H1 (cell line): Measurements from ENCODE around the gene HEXIM2. TPM values are rescaled to one million over a fixed set of nuclear protein-coding genes. Genes with fewer than 3 reads are reported as not detected.

Experiments
- RXRA ChIP-seq: IDR thresholded peaks from 2 replicates; pipeline ENCODE4 v1.6.1; 2011; ENCODE audit warnings: low read depth, mild to moderate bottlenecking, low read length, moderate library complexity; ENCODE audit not compliant: insufficient read depth
- SP4 ChIP-seq: IDR thresholded peaks from 2 replicates; pipeline ENCODE4 v1.6.1; 2012; ENCODE audit warnings: low read length, inconsistent platforms
- SUZ12 ChIP-seq: fragments of 200-600 bp; sonication (generic); IDR thresholded peaks from 2 replicates; pipeline ENCODE4 v1.6.1; 2012; ENCODE audit warnings: mild to moderate bottlenecking, inconsistent platforms, low read length, moderate library complexity, mixed read lengths
- polyA plus RNA-seq, 7 experiments: library from polyadenylated mRNA; depleted of rRNA in 3 of 7; stranded (reverse) in 5 of 7; unstranded in 2 of 7; fragments of >200 nt in 5 of 7; fragments of 200-250 nt in 2 of 7; gene quantifications; 1 replicate in 5 of 7; 2 replicates in 1 of 7; 4 replicates in 1 of 7; pipeline versions ENCODE4 v1.2.1 to v1.2.3, GENCODE V29; 2011 to 2013; ENCODE audit warnings: missing spikeins in 2 of 7, mixed read lengths in 2 of 7
- total RNA-seq: library from RNA; stranded (reverse); fragmentation: NEBNext Ultra II Directional; extraction: Animal tissue kit (Norgen Biotek cat#: 25700); gene quantifications from 2 replicates; pipeline ENCODE4 v1.2.1, GENCODE V29; 2021
- TF ChIP-seq, protein P1 (sequence below): fragments of 300-600 bp; sonication (generic); IDR thresholded peaks from 2 replicates; pipeline ENCODE4 v1.7.1; 2012; ENCODE audit warnings: low read length, moderate library complexity, mild to moderate bottlenecking, inconsistent platforms; ENCODE audit not compliant: insufficient replicate concordance

The HEXIM2 gene
- total and polyA plus RNA-seq, 2 of the 8 experiments (the other 6 are each of a cell fraction or from before 2014, with no cell fraction given) = 7.5 to 13.2 TPM

DNA sequence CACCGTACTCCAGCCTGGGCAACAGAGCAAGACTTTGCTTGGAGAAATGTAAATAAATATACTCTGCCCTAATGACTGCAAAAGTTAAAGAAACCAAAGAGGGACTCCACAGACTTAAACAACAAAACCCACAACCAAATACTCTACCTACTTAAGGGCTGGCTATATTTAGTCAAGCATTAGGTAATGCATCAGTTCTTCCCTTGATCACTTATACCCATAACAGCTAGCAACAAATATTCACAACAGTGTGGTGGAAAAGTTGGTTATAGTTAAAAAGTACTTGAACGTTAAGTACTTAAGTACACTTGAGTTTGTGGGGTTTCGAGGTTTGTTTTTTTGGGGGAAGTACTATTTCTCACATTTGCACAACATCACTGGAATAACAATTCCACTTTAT is 5.4 kb upstream of the HEXIM2 start (continued):
- TF ChIP-seq, protein P1, sequence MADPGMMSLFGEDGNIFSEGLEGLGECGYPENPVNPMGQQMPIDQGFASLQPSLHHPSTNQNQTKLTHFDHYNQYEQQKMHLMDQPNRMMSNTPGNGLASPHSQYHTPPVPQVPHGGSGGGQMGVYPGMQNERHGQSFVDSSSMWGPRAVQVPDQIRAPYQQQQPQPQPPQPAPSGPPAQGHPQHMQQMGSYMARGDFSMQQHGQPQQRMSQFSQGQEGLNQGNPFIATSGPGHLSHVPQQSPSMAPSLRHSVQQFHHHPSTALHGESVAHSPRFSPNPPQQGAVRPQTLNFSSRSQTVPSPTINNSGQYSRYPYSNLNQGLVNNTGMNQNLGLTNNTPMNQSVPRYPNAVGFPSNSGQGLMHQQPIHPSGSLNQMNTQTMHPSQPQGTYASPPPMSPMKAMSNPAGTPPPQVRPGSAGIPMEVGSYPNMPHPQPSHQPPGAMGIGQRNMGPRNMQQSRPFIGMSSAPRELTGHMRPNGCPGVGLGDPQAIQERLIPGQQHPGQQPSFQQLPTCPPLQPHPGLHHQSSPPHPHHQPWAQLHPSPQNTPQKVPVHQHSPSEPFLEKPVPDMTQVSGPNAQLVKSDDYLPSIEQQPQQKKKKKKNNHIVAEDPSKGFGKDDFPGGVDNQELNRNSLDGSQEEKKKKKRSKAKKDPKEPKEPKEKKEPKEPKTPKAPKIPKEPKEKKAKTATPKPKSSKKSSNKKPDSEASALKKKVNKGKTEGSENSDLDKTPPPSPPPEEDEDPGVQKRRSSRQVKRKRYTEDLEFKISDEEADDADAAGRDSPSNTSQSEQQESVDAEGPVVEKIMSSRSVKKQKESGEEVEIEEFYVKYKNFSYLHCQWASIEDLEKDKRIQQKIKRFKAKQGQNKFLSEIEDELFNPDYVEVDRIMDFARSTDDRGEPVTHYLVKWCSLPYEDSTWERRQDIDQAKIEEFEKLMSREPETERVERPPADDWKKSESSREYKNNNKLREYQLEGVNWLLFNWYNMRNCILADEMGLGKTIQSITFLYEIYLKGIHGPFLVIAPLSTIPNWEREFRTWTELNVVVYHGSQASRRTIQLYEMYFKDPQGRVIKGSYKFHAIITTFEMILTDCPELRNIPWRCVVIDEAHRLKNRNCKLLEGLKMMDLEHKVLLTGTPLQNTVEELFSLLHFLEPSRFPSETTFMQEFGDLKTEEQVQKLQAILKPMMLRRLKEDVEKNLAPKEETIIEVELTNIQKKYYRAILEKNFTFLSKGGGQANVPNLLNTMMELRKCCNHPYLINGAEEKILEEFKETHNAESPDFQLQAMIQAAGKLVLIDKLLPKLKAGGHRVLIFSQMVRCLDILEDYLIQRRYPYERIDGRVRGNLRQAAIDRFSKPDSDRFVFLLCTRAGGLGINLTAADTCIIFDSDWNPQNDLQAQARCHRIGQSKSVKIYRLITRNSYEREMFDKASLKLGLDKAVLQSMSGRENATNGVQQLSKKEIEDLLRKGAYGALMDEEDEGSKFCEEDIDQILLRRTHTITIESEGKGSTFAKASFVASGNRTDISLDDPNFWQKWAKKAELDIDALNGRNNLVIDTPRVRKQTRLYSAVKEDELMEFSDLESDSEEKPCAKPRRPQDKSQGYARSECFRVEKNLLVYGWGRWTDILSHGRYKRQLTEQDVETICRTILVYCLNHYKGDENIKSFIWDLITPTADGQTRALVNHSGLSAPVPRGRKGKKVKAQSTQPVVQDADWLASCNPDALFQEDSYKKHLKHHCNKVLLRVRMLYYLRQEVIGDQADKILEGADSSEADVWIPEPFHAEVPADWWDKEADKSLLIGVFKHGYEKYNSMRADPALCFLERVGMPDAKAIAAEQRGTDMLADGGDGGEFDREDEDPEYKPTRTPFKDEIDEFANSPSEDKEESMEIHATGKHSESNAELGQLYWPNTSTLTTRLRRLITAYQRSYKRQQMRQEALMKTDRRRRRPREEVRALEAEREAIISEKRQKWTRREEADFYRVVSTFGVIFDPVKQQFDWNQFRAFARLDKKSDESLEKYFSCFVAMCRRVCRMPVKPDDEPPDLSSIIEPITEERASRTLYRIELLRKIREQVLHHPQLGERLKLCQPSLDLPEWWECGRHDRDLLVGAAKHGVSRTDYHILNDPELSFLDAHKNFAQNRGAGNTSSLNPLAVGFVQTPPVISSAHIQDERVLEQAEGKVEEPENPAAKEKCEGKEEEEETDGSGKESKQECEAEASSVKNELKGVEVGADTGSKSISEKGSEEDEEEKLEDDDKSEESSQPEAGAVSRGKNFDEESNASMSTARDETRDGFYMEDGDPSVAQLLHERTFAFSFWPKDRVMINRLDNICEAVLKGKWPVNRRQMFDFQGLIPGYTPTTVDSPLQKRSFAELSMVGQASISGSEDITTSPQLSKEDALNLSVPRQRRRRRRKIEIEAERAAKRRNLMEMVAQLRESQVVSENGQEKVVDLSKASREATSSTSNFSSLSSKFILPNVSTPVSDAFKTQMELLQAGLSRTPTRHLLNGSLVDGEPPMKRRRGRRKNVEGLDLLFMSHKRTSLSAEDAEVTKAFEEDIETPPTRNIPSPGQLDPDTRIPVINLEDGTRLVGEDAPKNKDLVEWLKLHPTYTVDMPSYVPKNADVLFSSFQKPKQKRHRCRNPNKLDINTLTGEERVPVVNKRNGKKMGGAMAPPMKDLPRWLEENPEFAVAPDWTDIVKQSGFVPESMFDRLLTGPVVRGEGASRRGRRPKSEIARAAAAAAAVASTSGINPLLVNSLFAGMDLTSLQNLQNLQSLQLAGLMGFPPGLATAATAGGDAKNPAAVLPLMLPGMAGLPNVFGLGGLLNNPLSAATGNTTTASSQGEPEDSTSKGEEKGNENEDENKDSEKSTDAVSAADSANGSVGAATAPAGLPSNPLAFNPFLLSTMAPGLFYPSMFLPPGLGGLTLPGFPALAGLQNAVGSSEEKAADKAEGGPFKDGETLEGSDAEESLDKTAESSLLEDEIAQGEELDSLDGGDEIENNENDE = no peak
- TF ChIP-seq SP4 = no peak
- TF ChIP-seq RXRA = no peak
- TF ChIP-seq SUZ12 = no peak
